ENCODE data around the gene ORAI3. TPM values are rescaled to one million over a fixed set of nuclear protein-coding genes. Genes with fewer than 3 reads are reported as not detected.

The ORAI3 gene
- total and polyA plus RNA-seq, 2 experiments from 2014 or later: 31.6 to 36.1 TPM

DNA sequence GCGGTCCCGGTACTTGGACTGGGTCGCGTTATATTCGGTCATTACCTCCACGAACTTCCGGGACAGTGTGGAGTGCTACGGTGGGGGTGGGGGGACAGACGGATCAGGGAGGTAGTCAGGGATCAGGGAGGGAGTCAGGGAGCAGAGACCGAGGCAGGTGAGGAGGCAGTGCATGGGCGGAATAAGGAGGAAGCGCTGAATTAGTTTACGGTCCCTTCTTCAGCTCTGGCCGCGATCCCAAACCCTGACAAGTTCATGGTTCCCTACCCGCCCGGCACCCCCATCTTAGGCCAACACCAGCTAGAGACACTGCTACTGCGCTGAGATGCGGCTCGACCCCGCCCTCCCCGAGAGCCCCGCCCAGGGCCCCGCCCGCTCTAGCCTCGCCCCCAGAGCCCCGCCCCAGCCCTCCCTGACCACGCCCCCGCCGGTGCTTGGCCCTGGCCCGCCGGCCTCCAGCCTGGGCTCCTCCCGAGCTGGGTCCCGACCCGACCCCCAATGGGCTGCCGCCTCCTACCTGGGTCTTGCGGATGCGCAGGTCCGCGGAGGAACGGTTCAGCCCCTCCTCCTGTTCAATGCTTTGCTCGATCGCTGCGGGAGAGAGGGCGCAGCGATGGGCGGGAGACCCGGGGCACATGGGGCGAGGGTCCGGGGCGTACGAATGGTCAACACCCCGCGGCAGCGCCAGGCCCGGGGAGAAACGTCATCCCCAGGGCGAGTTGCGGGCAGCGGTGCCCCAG is 48.3 kb downstream of the ORAI3 start:
- H3K4me2 ChIP-seq (ENCODE audit: unreplicated experiment): peak overlapping the region; percentile 75
- H2AFZ ChIP-seq: peak overlapping the region; percentile 85
- in situ Hi-C loops (cut with MboI): loop anchor here (25.0 kb wide), 1 partner anchor 440 kb away; the partner anchor contains the start of genes COX6A2 and ZNF843
- H3K27ac ChIP-seq: peak overlapping the region; percentile 95
- H3K4me3 ChIP-seq: peak overlapping the region; percentile 84
- H3F3A ChIP-seq (ENCODE audit: insufficient read depth): peaks cover 32% of the 10 kb centered on the region
- H3K9me2 ChIP-seq (ENCODE audit: insufficient read depth): no peaks in the 10 kb centered on the region
- H3K27me3 ChIP-seq (replicated peaks; ENCODE audit: insufficient read depth): no peaks in the 10 kb centered on the region
- no peak for TF ChIP-seq EZH2phosphoT487 (IDR thresholded peaks at IDR 0.05; ENCODE audit: insufficient read depth, low read depth)
- TF ChIP-seq EZH2 (IDR thresholded peaks at IDR 0.05; ENCODE audit: insufficient read depth, poor library complexity, severe bottlenecking): no peak
- no peaks in the 10 kb centered on the region for H3K36me3 ChIP-seq (ENCODE audit: low read depth)
- DNase-seq: peak; percentile 92
- H3K79me2 ChIP-seq (ENCODE audit: insufficient read depth): no peaks in the 10 kb centered on the region
- no peaks in the 10 kb centered on the region for H3K9me3 ChIP-seq (ENCODE audit: low read depth)
- peaks cover 32% of the 10 kb centered on the region for H3K4me1 ChIP-seq (ENCODE audit: insufficient read depth)
- H3K9ac ChIP-seq: peak overlapping the region; percentile 88
- no peaks in the 10 kb centered on the region for H4K20me1 ChIP-seq (ENCODE audit: insufficient read depth)
- 1 to 3% methylated on average over 49 to 50 of the region's 60 CpGs for WGBS, 2 experiments (ENCODE audit: low coverage in 1 of 2, low lambda C conversion rate in 2 of 2, missing lambda C conversion rate in 2 of 2)

- H3K4me1 ChIP-seq (ENCODE audit: insufficient read depth): peaks cover 32% of the 10 kb centered on the region
- peak overlapping the region; percentile 84 for H3K4me3 ChIP-seq
- in situ Hi-C loops (cut with MboI): loop anchor here (25.0 kb wide), 1 partner anchor 439 kb away; the partner anchor contains the start of genes COX6A2 and ZNF843
- no peaks in the 10 kb centered on the region for H3K27me3 ChIP-seq (replicated peaks; ENCODE audit: insufficient read depth)
- peak overlapping the region; percentile 71 for H2AFZ ChIP-seq
- peak overlapping the region; percentile 95 for H3K27ac ChIP-seq
- no peak for TF ChIP-seq EZH2 (IDR thresholded peaks at IDR 0.05; ENCODE audit: insufficient read depth, poor library complexity, severe bottlenecking)
- TF ChIP-seq EZH2phosphoT487 (IDR thresholded peaks at IDR 0.05; ENCODE audit: insufficient read depth, low read depth): no peak
- peak overlapping the region; percentile 75 for H3K4me2 ChIP-seq (ENCODE audit: unreplicated experiment)
- no peaks in the 10 kb centered on the region for H3K9me2 ChIP-seq (ENCODE audit: insufficient read depth)
- H3K36me3 ChIP-seq (ENCODE audit: low read depth): no peaks in the 10 kb centered on the region
- H4K20me1 ChIP-seq (ENCODE audit: insufficient read depth): no peaks in the 10 kb centered on the region
- peaks cover 32% of the 10 kb centered on the region for H3F3A ChIP-seq (ENCODE audit: insufficient read depth)
- no peaks in the 10 kb centered on the region for H3K79me2 ChIP-seq (ENCODE audit: insufficient read depth)
- DNase-seq: peak; percentile 95
- peak overlapping the region; percentile 88 for H3K9ac ChIP-seq
- WGBS, 2 experiments (ENCODE audit: low coverage in 1 of 2, low lambda C conversion rate in 2 of 2, missing lambda C conversion rate in 2 of 2): 8 to 15% methylated on average over 20 to 21 of the region's 21 CpGs
- H3K9me3 ChIP-seq (ENCODE audit: low read depth): no peaks in the 10 kb centered on the region
These were observed 49.1 kb downstream of the ORAI3 start for GRCh38 chr16:30997725-30998711.

DNA sequence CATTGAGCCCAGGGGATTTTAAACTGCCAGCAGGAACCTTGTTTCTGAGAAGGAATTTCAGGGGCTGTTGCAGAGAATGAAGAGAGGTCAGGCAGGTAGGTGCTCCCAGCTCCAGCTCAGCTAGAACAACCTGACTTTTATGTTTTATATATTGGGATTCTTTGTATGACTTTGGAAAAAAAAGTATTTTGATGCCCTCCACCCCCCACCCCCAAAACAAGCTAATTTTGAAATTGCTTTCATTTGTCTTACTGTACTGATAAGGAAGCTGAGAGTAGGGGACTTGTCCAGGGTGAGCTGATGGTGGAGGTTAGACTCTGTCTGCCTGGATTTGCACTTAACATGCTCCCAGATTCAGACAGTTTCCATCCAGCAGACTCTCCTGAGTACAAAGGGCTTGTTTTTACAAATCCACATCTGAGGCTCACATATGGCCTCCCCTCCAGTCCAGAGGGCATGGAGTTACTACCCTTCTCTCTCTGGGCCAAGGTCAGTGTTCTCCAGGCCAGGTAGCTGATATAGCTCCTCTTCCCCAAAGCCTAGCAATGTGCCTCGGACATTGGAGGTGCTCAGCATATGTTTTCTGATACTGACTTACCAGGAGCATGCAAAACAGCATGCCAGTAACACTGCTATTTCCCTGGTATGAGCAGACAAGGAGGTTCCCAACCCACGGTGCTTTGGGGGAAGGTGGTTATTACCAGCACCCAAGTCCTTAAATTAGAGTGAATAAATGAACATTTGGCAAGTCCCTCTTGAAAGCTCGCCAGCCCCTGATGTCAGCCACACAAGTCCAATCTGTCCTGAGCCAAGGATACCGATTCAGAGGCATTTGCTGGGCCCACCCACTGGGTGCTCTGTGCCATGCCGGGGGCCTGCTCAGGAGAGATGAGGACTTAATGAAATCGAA is 50.2 kb downstream of the ORAI3 start:
- peak overlapping the region; percentile 88 for H3K9ac ChIP-seq
- peak overlapping the region; percentile 71; the same call in 1 of the 2 replicates for H2AFZ ChIP-seq
- 0 out of 2 replicates have a peak overlapping the region, but pooled peaks have one; percentile 84 for H3K4me3 ChIP-seq
- H3K36me3 ChIP-seq (ENCODE audit: low read depth): no peaks in the 10 kb centered on the region
- no peak for TF ChIP-seq EZH2 (IDR thresholded peaks at IDR 0.05; ENCODE audit: insufficient read depth, poor library complexity, severe bottlenecking)
- TF ChIP-seq EZH2phosphoT487 (IDR thresholded peaks at IDR 0.05; ENCODE audit: insufficient read depth, low read depth): no peak
- peaks cover 32% of the 10 kb centered on the region for H3K4me1 ChIP-seq (ENCODE audit: insufficient read depth)
- H3K9me2 ChIP-seq (ENCODE audit: insufficient read depth): no peaks in the 10 kb centered on the region
- H3K79me2 ChIP-seq (ENCODE audit: insufficient read depth): no peaks in the 10 kb centered on the region
- no peaks in the 10 kb centered on the region for H4K20me1 ChIP-seq (ENCODE audit: insufficient read depth)
- peak; percentile 60 for DNase-seq
- H3K4me2 ChIP-seq (ENCODE audit: unreplicated experiment): peak overlapping the region; percentile 75
- peaks cover 35% of the 10 kb centered on the region for H3F3A ChIP-seq (ENCODE audit: insufficient read depth)
- no peaks in the 10 kb centered on the region for H3K9me3 ChIP-seq (ENCODE audit: low read depth)
- H3K27me3 ChIP-seq (replicated peaks; ENCODE audit: insufficient read depth): no peaks in the 10 kb centered on the region
- 60 to 66% methylated on average over 6 of the region's 6 CpGs for WGBS, 2 experiments (ENCODE audit: low coverage in 1 of 2, low lambda C conversion rate in 2 of 2, missing lambda C conversion rate in 2 of 2)
- in situ Hi-C loops (cut with MboI): loop anchor here (25.0 kb wide), 1 partner anchor 438 kb away; the partner anchor contains the start of genes COX6A2 and ZNF843
- peak overlapping the region; percentile 95 for H3K27ac ChIP-seq

All from GM23248 (cell line).